ENCODE measurements around the gene ATF2. TPM values are rescaled to one million over a fixed set of nuclear protein-coding genes. Genes with fewer than 3 reads are reported as not detected.

Gene ATF2
- total RNA-seq, 2 experiments from 2014 or later, result 52.2 to 67.5 TPM

DNA sequence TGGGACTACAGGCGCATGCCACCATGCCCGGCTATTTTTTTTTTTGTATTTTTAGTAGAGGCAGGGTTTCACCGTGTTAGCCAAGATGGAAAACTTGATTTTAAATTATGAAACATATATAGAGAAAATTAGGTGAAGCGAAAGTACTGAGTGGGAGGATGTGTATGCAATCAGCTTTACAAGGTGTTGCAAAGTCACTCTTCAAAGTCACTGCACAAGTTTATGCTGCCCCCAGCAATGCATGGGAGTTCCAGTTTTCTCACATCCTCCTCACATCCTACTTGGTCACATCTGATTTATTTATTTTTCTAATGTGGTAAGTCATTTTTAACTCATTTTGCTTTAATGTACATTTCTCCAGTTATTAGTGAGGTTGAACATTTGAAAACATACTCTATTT is 113.7 kb downstream of the ATF2 start:
- Mint-ChIP-seq H3K27me3 (no peaks in the 10 kb centered on the region), H3K4me3 (no peak overlapping the region), H3K4me1 (no peaks in the 10 kb centered on the region), H3K9me3 (ENCODE audit: low read depth) (no peaks in the 10 kb centered on the region), H3K27ac (no peak overlapping the region), H3K36me3 (ENCODE audit: low read depth) (peaks cover 7% of the 10 kb centered on the region)
- DNase-seq, result no peak
- ChIA-PET CTCF (interaction anchor here (0.6 kb wide), 1 partner anchor 203 kb away, joined by 5 read pairs; no protein-coding TSS in a partner anchor), POLR2A (no interaction called here)
- intact Hi-C loops (cut with DNase I, micrococcal nuclease), result no loop called here
- no peak for ATAC-seq

- CTCF ChIA-PET, result interaction anchor here (0.9 to 2.0 kb wide), 3 partner anchors 8 to 61 kb away, joined by 3 to 4 read pairs (median 4); no protein-coding TSS in a partner anchor
- H3K9me3 Mint-ChIP-seq (ENCODE audit: low read depth), result no peaks in the 10 kb centered on the region
- ATAC-seq (no peak), DNase-seq (no peak)
- H3K4me3 Mint-ChIP-seq, result no peak overlapping the region
- no peaks in the 10 kb centered on the region for H3K4me1 Mint-ChIP-seq
- POLR2A ChIA-PET, result no interaction called here
- H3K36me3 Mint-ChIP-seq (ENCODE audit: low read depth), result peaks cover 3% of the 10 kb centered on the region
- H3K27me3 Mint-ChIP-seq, result no peaks in the 10 kb centered on the region
- intact Hi-C loops (cut with DNase I, micrococcal nuclease), result no loop called here
- no peak overlapping the region for H3K27ac Mint-ChIP-seq
These were observed 118.3 kb downstream of the ATF2 start for GRCh38 chr2:175049661-175050060.

DNA sequence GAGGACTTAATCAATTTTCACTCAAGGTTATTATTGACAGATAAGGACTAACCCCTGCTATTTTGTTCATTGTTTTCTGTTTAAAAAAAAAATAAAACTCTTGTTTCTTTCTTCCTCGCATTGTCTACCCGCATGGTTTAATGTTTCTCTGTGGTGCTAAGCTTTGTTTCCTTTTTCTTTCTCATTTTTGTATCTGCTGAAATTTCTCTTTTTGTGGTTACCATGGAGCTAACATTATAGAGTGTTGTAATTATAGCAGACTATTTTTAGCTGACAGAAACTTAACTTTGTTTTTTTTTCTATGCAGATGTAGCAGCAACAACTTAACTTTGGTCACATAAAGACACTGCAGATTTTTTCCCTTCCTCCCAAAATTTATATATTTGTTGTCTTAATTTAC is 119.7 kb downstream of the ATF2 start:
- H3K27ac Mint-ChIP-seq, result no peak overlapping the region

DNA sequence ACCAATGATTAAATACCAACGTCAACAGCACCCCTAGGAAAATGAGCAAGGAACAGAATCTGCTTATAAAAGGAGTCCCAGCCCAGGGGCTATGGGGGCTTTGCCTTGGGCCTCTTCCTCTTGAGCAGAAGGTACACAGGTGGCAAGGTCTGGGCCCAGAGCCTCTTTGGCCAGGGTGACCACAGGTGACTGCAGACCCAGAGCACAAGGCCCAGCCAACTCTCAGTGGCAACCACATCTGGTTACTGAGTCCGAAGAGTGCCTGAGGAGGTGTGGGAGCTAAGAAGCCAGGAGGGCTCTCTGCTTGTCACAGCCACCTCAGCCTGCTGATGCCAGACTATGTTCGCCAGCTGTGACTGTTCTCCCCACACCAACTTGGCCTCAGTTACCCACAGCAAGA is 128.5 kb downstream of the ATF2 start:
- H3K27me3 Mint-ChIP-seq, result no peaks in the 10 kb centered on the region
- ATAC-seq (no peak), DNase-seq (no peak)
- ChIA-PET CTCF (interaction anchor here (0.7 to 1.2 kb wide), 2 partner anchors 20 to 1466 kb away, joined by 3 read pairs; no protein-coding TSS in a partner anchor), POLR2A (no interaction called here)
- H3K36me3 Mint-ChIP-seq (ENCODE audit: low read depth), result no peaks in the 10 kb centered on the region
- intact Hi-C loops (cut with DNase I, micrococcal nuclease), result loop anchor here in 1 of 2 experiments (10.0 kb wide), 2 partner anchors 145 to 1055 kb away; partner anchors contain the start of genes ATP5MC3, HOXD12 and HOXD13
- H3K4me3 Mint-ChIP-seq, result no peak overlapping the region
- H3K4me1 Mint-ChIP-seq, result peaks cover 9% of the 10 kb centered on the region
- H3K27ac Mint-ChIP-seq, result no peak overlapping the region
- peaks cover 5% of the 10 kb centered on the region for H3K9me3 Mint-ChIP-seq (ENCODE audit: low read depth)

More for the DNA sequence above, 119.7 kb downstream of the ATF2 start:
- ChIA-PET POLR2A (no interaction called here), CTCF (interaction anchor here (0.8 kb wide), 1 partner anchor 56 kb away, joined by 4 read pairs; no protein-coding TSS in a partner anchor)
- ATAC-seq (no peak), DNase-seq (no peak)
- H3K4me1 Mint-ChIP-seq, result no peaks in the 10 kb centered on the region
- peaks cover 3% of the 10 kb centered on the region for H3K9me3 Mint-ChIP-seq (ENCODE audit: low read depth)
- intact Hi-C loops (cut with DNase I, micrococcal nuclease), result no loop called here
- no peak overlapping the region for H3K4me3 Mint-ChIP-seq
- H3K36me3 Mint-ChIP-seq (ENCODE audit: low read depth), result peaks cover 3% of the 10 kb centered on the region
- H3K27me3 Mint-ChIP-seq, result no peaks in the 10 kb centered on the region

DNA sequence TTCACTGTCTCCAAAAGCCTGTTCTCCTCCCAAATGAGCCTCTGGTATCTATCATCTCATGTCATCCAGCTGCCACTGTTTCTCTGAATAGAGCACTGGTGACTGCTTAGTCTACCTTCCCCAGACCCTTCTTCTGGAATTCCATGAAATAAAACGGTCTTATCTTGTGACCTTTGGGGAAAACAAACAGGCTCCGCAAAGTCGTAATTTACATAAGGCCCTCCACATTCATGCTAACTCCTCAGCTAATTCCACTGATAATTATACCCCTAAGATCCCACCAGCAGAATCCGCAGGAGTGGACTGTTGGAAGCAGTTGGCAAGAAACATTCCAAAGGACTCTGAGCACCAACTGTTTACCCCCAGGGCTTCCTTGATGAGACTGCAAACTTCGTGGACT is 129.0 kb downstream of the ATF2 start:
- ChIA-PET POLR2A (no interaction called here), CTCF (interaction anchor here (0.7 to 0.8 kb wide), 2 partner anchors 74 to 1466 kb away, joined by 3 read pairs; no protein-coding TSS in a partner anchor)
- Mint-ChIP-seq H3K9me3 (ENCODE audit: low read depth) (peaks cover 5% of the 10 kb centered on the region), H3K36me3 (ENCODE audit: low read depth) (no peaks in the 10 kb centered on the region), H3K4me1 (peaks cover 9% of the 10 kb centered on the region), H3K4me3 (no peak overlapping the region), H3K27me3 (no peaks in the 10 kb centered on the region), H3K27ac (no peak overlapping the region)
- DNase-seq (no peak), ATAC-seq (no peak)
- intact Hi-C loops (cut with DNase I, micrococcal nuclease), result loop anchor here in 1 of 2 experiments (10.0 kb wide), 2 partner anchors 146 to 1056 kb away; partner anchors contain the start of genes ATP5MC3, HOXD12 and HOXD13

- ChIA-PET POLR2A (interaction anchor here (0.6 kb wide), 1 partner anchor 38 kb away, joined by 3 read pairs; no protein-coding TSS in a partner anchor), CTCF (interaction anchor here (0.6 to 1.0 kb wide), 6 partner anchors 15 to 162 kb away, joined by 3 to 4 read pairs (median 3); no protein-coding TSS in a partner anchor)
- Mint-ChIP-seq H3K4me3 (no peak overlapping the region), H3K36me3 (ENCODE audit: low read depth) (no peaks in the 10 kb centered on the region), H3K4me1 (peaks cover 9% of the 10 kb centered on the region), H3K27ac (no peak overlapping the region), H3K9me3 (ENCODE audit: low read depth) (peaks cover 2% of the 10 kb centered on the region), H3K27me3 (no peaks in the 10 kb centered on the region)
- ATAC-seq, result no peak
- intact Hi-C loops (cut with DNase I, micrococcal nuclease), result loop anchor here in 1 of 2 experiments (10.0 kb wide), 2 partner anchors 147 to 1057 kb away; partner anchors contain the start of genes ATP5MC3, HOXD12 and HOXD13
- no peak for DNase-seq
These were observed 130.1 kb downstream of the ATF2 start for GRCh38 chr2:175037941-175038340.

DNA sequence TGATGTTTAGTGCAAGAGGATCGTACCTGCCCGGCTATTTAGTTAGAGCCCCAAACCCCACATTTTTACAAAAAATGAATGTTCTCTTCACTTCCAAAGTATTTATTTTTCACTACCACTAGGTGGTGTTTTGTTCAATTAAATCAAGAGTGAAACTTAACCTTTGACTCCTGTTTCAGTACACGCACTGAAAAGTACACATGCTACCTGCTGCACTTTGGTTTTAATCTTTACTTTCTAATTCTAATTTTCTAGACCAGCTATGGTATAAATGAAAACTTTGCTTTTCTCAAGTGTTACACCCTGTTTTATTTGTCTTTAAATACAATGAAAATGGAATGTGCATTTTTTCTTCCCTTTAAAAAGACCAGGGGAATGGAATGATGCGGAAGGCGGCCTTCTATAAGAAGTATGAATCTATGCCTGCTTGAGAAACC is 131.4 kb downstream of the ATF2 start:
- Mint-ChIP-seq H3K36me3 (ENCODE audit: low read depth) (no peaks in the 10 kb centered on the region), H3K27ac (peak overlapping the region; percentile 64), H3K4me1 (peaks cover 9% of the 10 kb centered on the region), H3K4me3 (no peak overlapping the region), H3K27me3 (no peaks in the 10 kb centered on the region), H3K9me3 (ENCODE audit: low read depth) (no peaks in the 10 kb centered on the region)
- intact Hi-C loops (cut with DNase I, micrococcal nuclease), result loop anchor here (1.0 to 10.0 kb wide), 3 partner anchors 148 to 1058 kb away; partner anchors contain the start of genes ATP5MC3 (in 1 of the 2), HOXD12 (in 1 of the 2) and HOXD13 (in 1 of the 2)
- no peak for DNase-seq
- ChIA-PET POLR2A (no interaction called here), CTCF (interaction anchor here (0.6 to 0.8 kb wide), 3 partner anchors 13 to 287 kb away, joined by 3 read pairs; no protein-coding TSS in a partner anchor)
- peak; percentile 60 for ATAC-seq

DNA sequence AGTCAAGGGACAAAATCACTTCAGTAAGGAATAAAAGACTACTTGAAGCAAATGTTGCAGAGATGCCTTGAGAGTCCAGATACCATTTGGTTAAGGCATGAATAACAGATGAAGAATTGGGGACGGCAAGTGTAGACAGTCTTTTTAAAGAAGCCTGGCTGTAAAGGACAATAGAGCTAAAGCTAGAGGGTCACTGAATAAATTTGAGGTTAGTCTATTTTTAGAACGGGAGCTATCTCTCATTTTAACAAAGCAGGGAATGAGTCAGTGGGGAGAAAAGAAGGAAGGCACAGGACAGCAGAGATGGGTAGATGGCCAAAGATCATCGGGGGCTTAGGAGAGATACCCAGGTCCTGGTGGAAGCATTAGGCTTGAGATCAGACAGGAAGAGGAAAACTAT is 132.2 kb downstream of the ATF2 start:
- Mint-ChIP-seq H3K9me3 (ENCODE audit: low read depth) (no peaks in the 10 kb centered on the region), H3K4me1 (peaks cover 9% of the 10 kb centered on the region), H3K36me3 (ENCODE audit: low read depth) (no peaks in the 10 kb centered on the region), H3K4me3 (no peak overlapping the region), H3K27ac (no peak overlapping the region), H3K27me3 (no peaks in the 10 kb centered on the region)
- CTCF ChIA-PET, result no interaction called here
- intact Hi-C loops (cut with DNase I, micrococcal nuclease), result loop anchor here (1.0 to 10.0 kb wide), 3 partner anchors 149 to 1059 kb away; partner anchors contain the start of genes ATP5MC3 (in 1 of the 2), HOXD12 (in 1 of the 2) and HOXD13 (in 1 of the 2)
- DNase-seq, result no peak
- no peak for ATAC-seq
- POLR2A ChIA-PET, result no interaction called here

DNA sequence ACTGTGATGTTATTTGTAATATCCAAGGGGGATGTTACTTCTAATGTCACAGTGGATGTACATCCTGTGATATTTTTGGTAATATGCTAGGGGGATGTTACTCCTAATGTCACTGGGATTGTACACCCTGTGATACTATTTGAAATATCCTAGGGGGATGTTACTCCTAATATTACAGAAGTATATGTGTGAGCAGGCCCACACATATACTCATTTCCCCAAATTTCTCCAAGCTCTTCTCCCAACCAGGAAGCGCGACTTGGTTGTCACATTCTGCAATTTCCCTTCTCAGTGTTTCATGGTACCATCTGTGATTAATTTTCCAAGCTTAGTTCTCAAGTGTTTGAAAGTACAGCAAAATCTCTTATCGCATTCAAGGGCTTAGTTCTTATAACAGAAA is 133.3 kb downstream of the ATF2 start:
- ATAC-seq (no peak), DNase-seq (no peak)
- POLR2A ChIA-PET, result no interaction called here
- Mint-ChIP-seq H3K27me3 (no peaks in the 10 kb centered on the region), H3K4me1 (peaks cover 9% of the 10 kb centered on the region), H3K9me3 (ENCODE audit: low read depth) (no peaks in the 10 kb centered on the region), H3K4me3 (no peak overlapping the region), H3K27ac (no peak overlapping the region), H3K36me3 (ENCODE audit: low read depth) (no peaks in the 10 kb centered on the region)
- CTCF ChIA-PET, result interaction anchor here (0.8 kb wide), 1 partner anchor 1896 kb away, joined by 4 read pairs; no protein-coding TSS in a partner anchor
- intact Hi-C loops (cut with DNase I, micrococcal nuclease), result loop anchor here in 1 of 2 experiments (10.0 kb wide), 2 partner anchors 150 to 1060 kb away; partner anchors contain the start of genes ATP5MC3, HOXD12 and HOXD13

DNA sequence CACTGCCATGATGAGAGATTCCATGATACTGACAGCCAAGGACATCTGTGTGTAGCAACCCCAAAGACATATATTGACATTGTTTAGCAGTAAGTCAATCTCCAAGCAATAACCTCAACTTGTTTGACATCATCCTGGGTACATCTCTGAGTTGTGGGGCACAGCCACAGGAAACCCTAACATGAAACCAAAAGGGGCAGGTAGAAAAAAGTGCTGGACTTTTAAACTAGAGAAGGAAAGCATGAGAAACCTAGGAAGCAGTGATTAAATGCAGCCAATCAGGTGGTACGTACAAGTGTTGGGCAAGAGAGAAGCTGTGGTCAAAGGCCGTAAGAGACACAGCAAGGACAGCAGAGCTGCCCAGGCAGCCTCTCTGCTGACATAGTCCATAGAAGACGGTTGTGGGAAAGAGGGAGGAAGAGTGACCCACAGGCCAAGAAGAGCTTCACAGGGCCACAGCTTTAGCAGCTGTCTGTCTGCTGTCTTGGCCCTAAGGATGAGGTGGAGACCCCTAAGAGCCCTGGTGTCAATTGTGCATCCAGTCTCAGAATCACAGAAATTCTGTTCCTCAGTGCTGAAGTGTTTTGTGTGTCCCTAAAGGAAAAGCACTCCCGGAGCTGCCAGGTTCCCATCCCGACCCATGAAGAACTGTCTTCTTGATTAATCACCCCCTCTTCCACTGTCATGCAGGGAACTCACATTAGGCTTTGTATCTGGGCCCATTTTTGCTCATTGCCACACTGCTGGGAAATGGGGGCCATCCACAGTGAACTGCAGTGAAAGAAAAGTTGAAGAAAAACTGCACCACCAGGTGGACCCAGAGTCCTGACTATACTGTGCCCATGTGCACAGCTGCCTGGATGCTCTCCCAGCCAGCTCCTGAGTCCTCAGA is 137.4 kb downstream of the ATF2 start:
- no peak overlapping the region for H3K4me3 Mint-ChIP-seq
- intact Hi-C loops (cut with DNase I, micrococcal nuclease), result loop anchor here in 1 of 2 experiments (1.0 to 10.0 kb wide), 3 partner anchors 154 to 1064 kb away; partner anchors contain the start of genes ATP5MC3, HOXD12 and HOXD13
- H3K9me3 Mint-ChIP-seq (ENCODE audit: low read depth), result no peaks in the 10 kb centered on the region
- H3K27me3 Mint-ChIP-seq, result no peaks in the 10 kb centered on the region
- no peak overlapping the region for H3K27ac Mint-ChIP-seq
- H3K36me3 Mint-ChIP-seq (ENCODE audit: low read depth), result no peaks in the 10 kb centered on the region
- ATAC-seq (no peak), DNase-seq (peak; percentile 50)
- POLR2A ChIA-PET, result interaction anchor here (0.6 kb wide), 2 partner anchors 72 to 334 kb away, joined by 3 read pairs; no protein-coding TSS in a partner anchor
- no peaks in the 10 kb centered on the region for H3K4me1 Mint-ChIP-seq
- CTCF ChIA-PET, result interaction anchor here (0.6 to 1.4 kb wide), 4 partner anchors 19 to 297 kb away, joined by 3 to 5 read pairs (median 4); no protein-coding TSS in a partner anchor

DNA sequence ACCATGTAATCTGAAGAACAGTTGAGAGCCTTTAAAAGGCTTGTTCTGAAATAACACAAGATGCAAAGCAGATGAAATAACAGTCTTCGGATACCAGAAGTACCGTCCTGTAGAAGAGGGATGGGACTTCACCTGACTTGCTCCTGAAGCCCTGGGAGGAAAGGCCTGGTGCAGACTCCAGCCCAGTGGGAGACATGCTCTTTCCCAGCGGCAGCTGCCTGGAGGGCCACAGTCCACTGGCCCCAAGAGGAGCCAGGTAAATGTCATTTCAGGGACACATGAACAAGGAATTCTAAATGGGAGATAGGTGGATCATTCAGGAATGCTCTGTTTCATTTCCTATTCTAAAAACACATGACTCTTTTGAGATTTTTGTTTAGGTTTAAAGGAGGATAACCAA is 140.2 kb downstream of the ATF2 start:
- H3K27me3 Mint-ChIP-seq, result peaks cover 4% of the 10 kb centered on the region
- no peak overlapping the region for H3K27ac Mint-ChIP-seq
- intact Hi-C loops (cut with DNase I, micrococcal nuclease), result no loop called here
- ATAC-seq (no peak), DNase-seq (no peak)
- H3K4me3 Mint-ChIP-seq, result no peak overlapping the region
- H3K36me3 Mint-ChIP-seq (ENCODE audit: low read depth), result no peaks in the 10 kb centered on the region
- POLR2A ChIA-PET, result no interaction called here
- CTCF ChIA-PET, result no interaction called here
- H3K4me1 Mint-ChIP-seq, result no peaks in the 10 kb centered on the region
- H3K9me3 Mint-ChIP-seq (ENCODE audit: low read depth), result no peaks in the 10 kb centered on the region
